ENCODE data around the gene PLOD2.
"Not testable (repeated sequence)": the region's sequence is repeated elsewhere in the genome, so short reads cannot be mapped to it uniquely, and the experiment has no call there.

Gene PLOD2

GRCh38 chr3:146136647-146137046 is 24.3 kb downstream of the PLOD2 start:
- H3K27ac Mint-ChIP-seq: no peak overlapping the region
- H3K36me3 Mint-ChIP-seq: no peaks in the 10 kb centered on the region
- H3K27me3 Mint-ChIP-seq: no peaks in the 10 kb centered on the region
- no peaks in the 10 kb centered on the region for H3K4me1 Mint-ChIP-seq (ENCODE audit: low read depth)
- H3K9me3 Mint-ChIP-seq (ENCODE audit: low read depth): no peaks in the 10 kb centered on the region
- H3K4me3 Mint-ChIP-seq: no peak overlapping the region

- H3K9me3 Mint-ChIP-seq (ENCODE audit: low read depth): no peaks in the 10 kb centered on the region
- no peaks in the 10 kb centered on the region for H3K27me3 Mint-ChIP-seq
- H3K27ac Mint-ChIP-seq: no peak overlapping the region
- H3K36me3 Mint-ChIP-seq: no peaks in the 10 kb centered on the region
- no peak overlapping the region for H3K4me3 Mint-ChIP-seq
- H3K4me1 Mint-ChIP-seq (ENCODE audit: low read depth): no peaks in the 10 kb centered on the region
These were observed 26.5 kb downstream of the PLOD2 start for GRCh38 chr3:146134348-146135117.

GRCh38 chr3:146133441-146133840 is 27.5 kb downstream of the PLOD2 start:
- Mint-ChIP-seq H3K36me3 (no peaks in the 10 kb centered on the region), H3K4me3 (no peak overlapping the region), H3K27ac (no peak overlapping the region), H3K9me3 (ENCODE audit: low read depth) (no peaks in the 10 kb centered on the region), H3K27me3 (no peaks in the 10 kb centered on the region), H3K4me1 (ENCODE audit: low read depth) (no peaks in the 10 kb centered on the region)

GRCh38 chr3:146131616-146132410 is 29.2 kb downstream of the PLOD2 start:
- Mint-ChIP-seq H3K36me3 (no peaks in the 10 kb centered on the region), H3K4me1 (ENCODE audit: low read depth) (no peaks in the 10 kb centered on the region), H3K4me3 (no peak overlapping the region), H3K27me3 (no peaks in the 10 kb centered on the region), H3K9me3 (ENCODE audit: low read depth) (no peaks in the 10 kb centered on the region), H3K27ac (no peak overlapping the region)

GRCh38 chr3:146130881-146131371 is 30.1 kb downstream of the PLOD2 start:
- no peak overlapping the region for H3K4me3 Mint-ChIP-seq

GRCh38 chr3:146129750-146130149 is 31.2 kb downstream of the PLOD2 start:
- H3K9me3 Mint-ChIP-seq (ENCODE audit: low read depth): no peaks in the 10 kb centered on the region

More at GRCh38 chr3:146130881-146131371, 30.1 kb downstream of the PLOD2 start:
- Mint-ChIP-seq H3K4me1 (ENCODE audit: low read depth) (no peaks in the 10 kb centered on the region), H3K27me3 (no peaks in the 10 kb centered on the region), H3K9me3 (ENCODE audit: low read depth) (no peaks in the 10 kb centered on the region), H3K27ac (no peak overlapping the region), H3K36me3 (no peaks in the 10 kb centered on the region)

GRCh38 chr3:146128939-146129338 is 32.0 kb downstream of the PLOD2 start:
- Mint-ChIP-seq H3K4me1 (ENCODE audit: low read depth) (no peaks in the 10 kb centered on the region), H3K27me3 (no peaks in the 10 kb centered on the region), H3K27ac (no peak overlapping the region), H3K36me3 (no peaks in the 10 kb centered on the region), H3K9me3 (ENCODE audit: low read depth) (no peaks in the 10 kb centered on the region), H3K4me3 (no peak overlapping the region)

More at GRCh38 chr3:146129750-146130149, 31.2 kb downstream of the PLOD2 start:
- Mint-ChIP-seq H3K4me1 (ENCODE audit: low read depth) (no peaks in the 10 kb centered on the region), H3K4me3 (no peak overlapping the region), H3K27me3 (no peaks in the 10 kb centered on the region), H3K27ac (no peak overlapping the region), H3K36me3 (no peaks in the 10 kb centered on the region)

GRCh38 chr3:146128179-146128578 is 32.8 kb downstream of the PLOD2 start:
- H3K27ac Mint-ChIP-seq: no peak overlapping the region
- H3K9me3 Mint-ChIP-seq (ENCODE audit: low read depth): no peaks in the 10 kb centered on the region
- no peak overlapping the region for H3K4me3 Mint-ChIP-seq
- H3K4me1 Mint-ChIP-seq (ENCODE audit: low read depth): no peaks in the 10 kb centered on the region
- no peaks in the 10 kb centered on the region for H3K27me3 Mint-ChIP-seq
- H3K36me3 Mint-ChIP-seq: no peaks in the 10 kb centered on the region

GRCh38 chr3:146125951-146126350 is 35.0 kb downstream of the PLOD2 start:
- Mint-ChIP-seq H3K9me3 (ENCODE audit: low read depth) (no peaks in the 10 kb centered on the region), H3K4me3 (no peak overlapping the region), H3K27me3 (no peaks in the 10 kb centered on the region), H3K36me3 (no peaks in the 10 kb centered on the region), H3K4me1 (ENCODE audit: low read depth) (no peaks in the 10 kb centered on the region), H3K27ac (no peak overlapping the region)

GRCh38 chr3:146124126-146124801 is 36.7 kb downstream of the PLOD2 start:
- no peaks in the 10 kb centered on the region for H3K36me3 Mint-ChIP-seq
- H3K27me3 Mint-ChIP-seq: no peaks in the 10 kb centered on the region
- H3K27ac Mint-ChIP-seq: no peak overlapping the region
- no peaks in the 10 kb centered on the region for H3K9me3 Mint-ChIP-seq (ENCODE audit: low read depth)
- H3K4me1 Mint-ChIP-seq (ENCODE audit: low read depth): no peaks in the 10 kb centered on the region
- no peak overlapping the region for H3K4me3 Mint-ChIP-seq

GRCh38 chr3:146117406-146118285 is 43.3 kb downstream of the PLOD2 start:
- Mint-ChIP-seq H3K4me1 (ENCODE audit: low read depth) (no peaks in the 10 kb centered on the region), H3K9me3 (ENCODE audit: low read depth) (peaks cover 12% of the 10 kb centered on the region), H3K36me3 (no peaks in the 10 kb centered on the region), H3K27ac (no peak overlapping the region), H3K27me3 (no peaks in the 10 kb centered on the region), H3K4me3 (no peak overlapping the region)

- H3K27ac Mint-ChIP-seq: no peak overlapping the region
- H3K36me3 Mint-ChIP-seq: peaks cover 2% of the 10 kb centered on the region
- H3K4me3 Mint-ChIP-seq: no peak overlapping the region
- H3K27me3 Mint-ChIP-seq: no peaks in the 10 kb centered on the region
- H3K4me1 Mint-ChIP-seq (ENCODE audit: low read depth): no peaks in the 10 kb centered on the region
- H3K9me3 Mint-ChIP-seq (ENCODE audit: low read depth): peaks cover 12% of the 10 kb centered on the region
These were observed 45.4 kb downstream of the PLOD2 start for GRCh38 chr3:146115619-146116018.

GRCh38 chr3:146113804-146114203 is 47.2 kb downstream of the PLOD2 start:
- H3K4me1 Mint-ChIP-seq (ENCODE audit: low read depth); H3K4me3 Mint-ChIP-seq; H3K27me3 Mint-ChIP-seq; H3K27ac Mint-ChIP-seq; H3K36me3 Mint-ChIP-seq: not testable (repeated sequence)
- peaks cover 12% of the 10 kb centered on the region for H3K9me3 Mint-ChIP-seq (ENCODE audit: low read depth)

GRCh38 chr3:146111337-146111736 is 49.6 kb downstream of the PLOD2 start:
- no peak overlapping the region for H3K27ac Mint-ChIP-seq
- peaks cover 12% of the 10 kb centered on the region for H3K9me3 Mint-ChIP-seq (ENCODE audit: low read depth)
- no peak overlapping the region for H3K4me3 Mint-ChIP-seq
- peaks cover 2% of the 10 kb centered on the region for H3K36me3 Mint-ChIP-seq
- H3K4me1 Mint-ChIP-seq (ENCODE audit: low read depth): no peaks in the 10 kb centered on the region
- no peaks in the 10 kb centered on the region for H3K27me3 Mint-ChIP-seq

All from activated naive CD8-positive, alpha-beta T cell (primary cell).